ENCODE results near the gene EPB41L4A.

GRCh38 chr5:112238473-112238872, 180.6 kb downstream of the EPB41L4A start:
- no peak for TF ChIP-seq CEBPB (IDR thresholded peaks at IDR 0.05)
- TF ChIP-seq EP300 (IDR thresholded peaks at IDR 0.05; ENCODE audit: borderline replicate concordance): no peak
- TF ChIP-seq TCF12 (IDR thresholded peaks at IDR 0.05; ENCODE audit: low read depth): no peak
- no peak for TF ChIP-seq TEAD4 (IDR thresholded peaks at IDR 0.05)
- no peak for TF ChIP-seq TAF1 (IDR thresholded peaks at IDR 0.05; ENCODE audit: low read depth)
- no peak for TF ChIP-seq CREB1 (IDR thresholded peaks at IDR 0.05; ENCODE audit: low read depth)
- TF ChIP-seq MAX (IDR thresholded peaks at IDR 0.05): no peak
- no peak for TF ChIP-seq FOXM1 (IDR thresholded peaks at IDR 0.05; ENCODE audit: borderline replicate concordance, low read depth)
- no peak for TF ChIP-seq EGR1 (IDR thresholded peaks at IDR 0.05)

Measured in Ishikawa (cell line).